C1 segment of cervical spinal cord (tissue), 14 donors: ENCODE results near the gene SLAMF8.

Experiments
- DNase-seq, 14 donors: peaks; one replicate each; lab custom pipeline; 2025; lab: John Stamatoyannopoulos, UW

Gene SLAMF8

GRCh38 chr1:159869173-159869572 is 42.5 kb downstream of the SLAMF8 start:
- no peak for DNase-seq

GRCh38 chr1:159869607-159870006 is 42.9 kb downstream of the SLAMF8 start:
- no peak for DNase-seq

GRCh38 chr1:159870704-159871103 is 44.0 kb downstream of the SLAMF8 start:
- no peak for DNase-seq

GRCh38 chr1:159872891-159873290 is 46.2 kb downstream of the SLAMF8 start:
- peak in 1 of 14 donors; percentile 66 for DNase-seq

DNA sequence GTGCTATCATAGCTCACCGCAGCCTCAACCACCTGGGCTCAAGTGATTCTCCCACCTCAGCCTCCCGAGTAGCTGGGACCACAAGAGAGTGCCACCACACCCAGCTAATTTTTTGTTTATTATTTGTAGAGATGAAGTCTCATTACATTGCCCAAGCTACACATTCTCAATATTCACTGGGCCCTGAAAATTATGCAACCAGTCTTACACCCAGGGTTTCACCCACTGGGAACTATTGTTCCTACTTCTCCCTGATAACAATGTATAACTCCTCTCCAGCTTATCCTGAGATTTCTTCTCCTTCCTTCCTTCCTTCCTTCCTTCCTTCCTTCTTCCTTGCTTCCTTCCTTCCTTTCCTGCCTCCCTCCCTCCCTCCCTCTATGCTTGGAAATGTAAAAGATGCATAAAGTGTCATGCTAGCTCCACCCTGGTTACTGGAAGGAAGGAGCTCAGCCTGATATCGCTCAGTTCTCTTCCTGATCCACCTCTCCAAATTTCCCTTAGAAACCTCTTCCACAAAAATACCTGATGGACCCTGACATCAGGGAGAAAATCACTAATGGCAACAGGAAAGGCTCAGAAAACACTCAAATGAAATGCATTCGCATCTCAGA is 47.0 kb downstream of the SLAMF8 start:
- DNase-seq = no peak

DNA sequence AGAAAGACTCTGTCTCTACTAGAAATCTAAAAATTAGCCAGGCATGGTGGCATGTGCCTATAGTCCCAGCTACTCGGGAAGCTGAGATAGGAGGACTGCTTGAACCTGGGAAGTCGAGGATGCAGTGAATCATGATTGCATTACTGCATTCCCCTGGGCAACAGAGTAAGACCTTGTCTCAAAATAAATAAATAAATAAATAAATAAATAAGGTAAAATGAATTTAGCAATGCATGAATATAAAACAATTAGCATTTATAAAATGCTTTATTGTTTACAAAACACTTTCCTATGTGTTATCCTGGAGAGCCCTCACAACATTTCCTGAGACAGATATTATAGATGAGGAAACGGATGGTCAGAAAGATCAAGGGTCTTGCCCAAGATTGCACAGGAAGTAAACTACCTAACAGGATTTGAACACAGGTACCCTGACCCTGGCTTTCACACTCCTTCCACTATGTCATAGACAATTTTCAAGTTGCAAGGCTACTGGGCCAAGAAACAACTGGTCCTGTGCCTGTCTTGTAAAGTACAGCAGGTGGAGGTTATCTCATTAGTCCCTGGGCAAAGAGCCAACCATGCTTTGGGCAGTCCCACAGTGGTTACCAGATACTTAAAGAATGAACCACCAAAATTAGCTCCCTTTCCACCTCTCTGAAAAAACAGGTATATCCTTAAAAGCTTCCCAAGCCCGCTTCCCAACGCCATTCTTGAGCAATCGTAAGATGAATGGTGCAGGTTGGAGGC is 51.2 kb downstream of the SLAMF8 start:
- no peak for DNase-seq

GRCh38 chr1:159879136-159879535 is 52.5 kb downstream of the SLAMF8 start:
- DNase-seq = no peak

DNA sequence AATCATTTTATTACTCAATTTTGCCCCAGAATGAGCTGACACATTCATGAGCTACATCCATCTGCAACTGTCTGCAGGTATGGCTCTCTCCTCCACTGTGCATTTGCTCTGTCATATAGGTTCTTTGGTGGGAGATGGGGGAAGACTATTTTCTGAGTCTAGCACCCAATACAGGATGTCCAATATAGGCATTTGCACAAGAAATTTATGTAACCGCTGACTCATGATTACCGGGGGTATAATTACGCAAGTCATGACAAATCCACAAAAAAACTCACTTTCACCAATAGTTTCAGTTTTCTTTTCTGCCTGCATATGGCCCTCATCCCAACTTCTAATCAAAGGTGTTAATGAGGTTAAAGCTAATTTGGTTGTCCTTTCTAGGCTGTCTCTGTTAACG is 53.3 kb downstream of the SLAMF8 start:
- DNase-seq = no peak

GRCh38 chr1:159880430-159880829 is 53.8 kb downstream of the SLAMF8 start:
- no peak for DNase-seq

GRCh38 chr1:159881622-159882526 is 55.2 kb downstream of the SLAMF8 start:
- peak in 2 of 14 donors; percentile 8 to 33 for DNase-seq

GRCh38 chr1:159882527-159882862 is 55.8 kb downstream of the SLAMF8 start:
- DNase-seq = no peak

DNA sequence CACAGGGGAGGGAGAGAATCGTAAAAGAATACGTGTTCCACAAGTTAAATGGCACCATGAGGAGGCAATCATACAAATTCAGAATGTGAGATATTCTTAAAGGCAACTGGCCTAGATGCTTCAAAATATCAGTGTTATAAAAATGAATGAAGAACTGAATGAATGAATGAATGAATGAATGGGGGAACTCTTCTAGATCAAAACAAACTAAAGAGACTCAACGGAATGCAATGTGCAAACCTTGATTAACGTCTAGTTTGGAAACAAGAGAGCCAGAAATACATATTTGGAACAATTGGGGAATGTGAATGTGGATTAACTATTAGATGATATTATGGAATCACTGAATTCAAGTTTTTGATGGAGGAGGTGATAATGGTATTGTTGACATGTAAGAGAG is 56.5 kb downstream of the SLAMF8 start:
- DNase-seq = no peak

- DNase-seq = peak in 1 of 14 donors; percentile 71
These were observed 57.6 kb downstream of the SLAMF8 start for GRCh38 chr1:159884296-159884695.
